ENCODE measurements around the gene C21orf58.

Gene C21orf58

DNA sequence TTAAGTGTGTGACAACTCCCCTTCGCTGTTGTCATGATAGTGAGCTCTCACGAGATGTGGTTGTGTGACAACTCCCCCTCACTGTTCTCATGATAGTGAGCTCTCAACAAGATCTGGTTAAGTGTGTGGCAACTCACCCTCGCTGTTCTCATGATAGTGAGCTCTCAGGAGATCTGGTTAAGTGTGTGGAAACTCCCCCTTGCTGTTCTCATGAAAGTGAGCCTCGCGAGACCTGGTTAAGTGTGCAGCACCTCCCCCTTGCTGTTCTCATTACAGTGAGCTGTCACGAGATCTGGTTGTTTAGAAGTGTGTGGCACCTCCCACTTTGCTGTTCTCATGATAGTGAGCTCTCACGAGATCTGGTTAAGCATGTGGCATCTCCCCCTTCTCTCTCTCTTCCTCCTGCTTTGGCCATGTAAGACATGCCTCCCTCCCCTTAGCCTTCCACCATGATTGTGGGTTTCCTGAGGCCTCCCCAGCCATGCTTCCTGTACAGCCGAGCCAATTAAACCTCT, 70.0 kb downstream of the C21orf58 start:
- DNase-seq, result peak in 2 of 6 experiments; percentile 20 to 39

DNA sequence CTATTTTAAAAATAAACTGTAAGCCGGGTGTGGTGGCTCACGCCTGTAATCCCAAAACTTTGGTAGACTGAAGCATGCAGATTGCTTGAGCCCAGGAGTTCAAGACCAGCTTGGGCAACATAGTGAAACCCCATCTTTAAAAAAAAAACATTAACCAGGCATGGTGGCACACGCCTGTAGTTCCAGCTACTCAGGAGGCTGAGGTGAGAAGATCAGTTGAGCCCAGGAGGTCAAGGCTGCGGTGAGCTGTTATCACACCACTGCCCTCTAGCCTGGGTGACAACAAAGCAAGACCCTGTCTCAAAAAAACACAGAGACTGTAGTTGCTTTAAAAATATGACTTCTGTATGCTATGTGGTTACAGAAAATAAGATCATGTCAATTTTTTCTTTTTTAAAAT, 70.8 kb downstream of the C21orf58 start:
- no peak for DNase-seq

Data from stimulated activated naive CD4-positive, alpha-beta T cell (primary cell).